GM21619 (cell line): ENCODE results near the gene BORCS8.
A peak's percentile ranks its signal among the peaks of the same experiment; 100 is the strongest.
"Not testable (repeated sequence)": the region's sequence is repeated elsewhere in the genome, so short reads cannot be mapped to it uniquely, and the experiment has no call there.

Experiments used
- ATAC-seq: cut with Tn5 transposase; IDR thresholded peaks from one replicate; pipeline ENCODE4 v1.9.1; 2021; ENCODE audit not compliant: unreplicated experiment

BORCS8 gene

DNA sequence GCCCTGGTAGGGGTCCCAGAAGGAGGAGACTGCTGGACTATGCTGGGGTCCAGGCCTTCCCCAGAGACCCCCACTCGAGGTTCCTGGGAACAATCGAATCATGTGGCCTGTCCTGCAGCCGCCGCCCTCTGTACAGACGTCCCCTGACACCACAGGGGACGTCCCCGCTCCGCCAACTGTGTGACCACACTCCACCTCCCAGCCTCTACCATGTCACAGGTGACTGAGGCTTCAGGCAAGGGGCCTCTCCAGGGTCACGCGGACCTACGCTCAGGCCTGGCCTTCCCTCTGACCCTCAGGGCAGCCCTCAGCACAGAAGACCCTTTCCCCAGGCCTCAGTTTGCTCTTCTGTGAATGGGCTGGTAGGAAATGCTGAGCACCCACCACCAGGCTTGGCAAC, 40.5 kb downstream of the BORCS8 start:
- no peak for ATAC-seq

- ATAC-seq: no peak
These were observed 42.5 kb downstream of the BORCS8 start for GRCh38 chr19:19149435-19149834.

DNA sequence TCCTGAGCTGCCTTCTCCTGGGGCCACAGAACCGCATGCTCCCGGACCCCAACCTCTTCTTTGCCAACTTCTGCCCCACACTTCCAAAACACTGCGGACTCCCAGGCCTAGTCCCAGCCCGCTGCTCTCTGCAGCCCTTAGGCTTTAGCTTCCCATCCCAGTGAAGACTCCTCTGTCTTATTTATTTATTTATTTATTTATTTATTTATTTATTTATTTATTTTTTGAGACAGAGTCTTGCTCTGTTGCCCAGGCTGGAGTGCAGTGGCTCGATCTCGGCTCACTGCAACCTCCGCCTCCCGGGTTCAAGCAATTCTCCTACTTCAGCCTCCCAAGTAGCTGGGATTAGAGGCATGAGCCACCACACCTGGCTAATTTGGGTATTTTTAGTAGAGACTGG, 43.4 kb downstream of the BORCS8 start:
- not testable (repeated sequence) for ATAC-seq

DNA sequence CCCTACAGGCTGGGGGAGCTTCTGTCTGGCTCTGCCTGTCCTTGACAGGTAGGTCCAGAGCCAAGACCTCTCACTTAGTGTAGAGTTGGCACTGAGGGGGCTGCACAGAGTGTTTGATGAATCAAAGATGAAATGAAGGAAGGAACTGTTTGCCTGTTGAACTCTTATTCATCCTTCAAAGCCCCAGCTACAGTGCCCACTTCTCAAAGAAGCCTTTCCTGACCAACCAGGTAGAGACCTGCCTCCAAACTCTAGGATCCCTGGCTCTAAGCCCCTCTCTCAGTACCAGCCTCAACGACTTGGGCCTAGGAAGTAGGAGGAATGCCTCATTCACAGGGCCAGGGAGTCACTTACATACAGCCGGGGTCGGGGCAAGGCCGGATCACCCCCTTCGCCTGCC, 44.6 kb downstream of the BORCS8 start:
- ATAC-seq: no peak

- ATAC-seq: no peak
These were observed 45.1 kb downstream of the BORCS8 start for GRCh38 chr19:19146865-19147264.

DNA sequence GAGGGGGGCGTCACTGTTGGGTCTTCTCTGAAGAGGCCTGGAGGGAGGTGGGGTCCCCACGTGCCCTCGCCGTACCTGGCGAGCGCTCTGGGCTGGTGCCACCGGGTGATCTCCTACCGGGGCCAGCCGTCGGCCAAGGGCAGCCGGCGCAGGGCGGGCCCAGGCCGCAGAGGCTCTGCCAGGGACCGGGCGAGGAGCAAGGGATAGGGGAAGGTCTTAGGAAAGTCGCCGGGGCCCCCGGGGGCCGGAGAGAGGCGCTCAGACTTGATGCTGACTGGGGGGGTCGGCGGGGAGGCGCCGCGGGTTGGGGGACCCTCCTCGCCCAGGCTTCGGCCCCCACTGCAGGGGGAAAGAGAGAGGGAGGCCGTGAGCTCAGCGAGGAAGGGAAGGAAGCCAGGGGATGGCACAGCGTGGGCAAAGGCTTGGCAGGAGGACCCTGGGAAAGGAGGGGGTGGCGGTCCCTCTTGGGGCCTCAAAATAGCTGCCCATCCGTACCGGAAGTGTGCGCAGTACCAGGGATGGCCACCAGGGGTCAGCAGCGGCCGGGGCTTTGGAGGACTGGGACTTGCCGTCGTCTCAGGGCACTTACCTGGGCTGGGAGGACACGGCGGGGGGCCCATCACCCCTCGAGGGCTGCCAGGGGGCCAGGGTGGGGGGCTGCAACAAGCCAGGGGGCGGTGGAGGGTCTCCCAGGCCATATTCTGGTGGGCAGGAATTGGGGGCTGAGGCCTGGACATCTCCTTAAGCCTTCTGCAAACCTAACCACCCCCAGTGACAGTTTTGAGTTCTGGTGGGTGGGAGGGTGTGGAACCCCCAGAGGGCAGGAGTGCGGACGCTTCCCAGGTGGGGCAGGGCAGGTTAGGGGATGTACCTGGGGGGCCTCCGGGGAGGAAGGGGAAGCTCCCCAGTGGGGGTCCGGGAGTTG, 46.0 kb downstream of the BORCS8 start:
- ATAC-seq: no peak

DNA sequence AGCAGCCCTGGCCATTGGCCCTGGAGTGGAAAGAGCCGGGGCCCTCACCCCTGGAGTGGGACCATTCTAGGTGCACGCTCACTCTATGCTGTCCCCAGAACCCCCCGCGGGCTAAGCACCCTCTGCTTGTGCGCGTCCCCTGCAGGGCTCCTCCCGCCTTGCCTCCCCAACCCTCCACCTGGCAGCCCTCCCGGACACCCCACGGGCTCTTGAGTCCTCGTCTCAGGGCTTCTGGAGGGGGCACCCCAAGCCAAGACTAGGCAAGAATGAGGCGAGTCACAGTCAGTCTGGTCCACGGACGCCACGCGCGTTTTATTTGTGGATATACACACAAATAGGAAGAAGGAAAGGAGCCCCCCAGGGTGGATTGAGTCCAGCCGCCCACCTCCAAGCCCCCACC, 46.7 kb downstream of the BORCS8 start:
- no peak for ATAC-seq

DNA sequence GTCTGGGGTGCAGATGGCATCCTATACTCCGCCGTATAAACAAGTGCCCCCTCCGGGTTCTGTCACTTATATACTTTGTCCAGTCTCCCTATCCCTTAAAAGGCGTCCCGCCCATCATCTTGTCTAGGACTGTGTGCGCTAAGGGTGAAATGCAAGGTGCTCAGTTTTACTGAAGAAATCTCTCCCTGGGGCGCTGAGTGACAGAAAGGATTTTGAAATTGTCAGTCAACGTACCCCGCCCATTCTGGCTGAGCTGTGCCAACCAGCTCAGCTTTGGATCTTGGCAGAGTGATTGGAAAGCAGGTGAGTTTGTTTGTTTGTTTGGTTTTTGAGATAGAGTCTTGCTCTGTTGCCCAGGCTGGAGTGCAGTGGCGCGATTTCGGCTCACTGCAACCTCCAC, 49.6 kb downstream of the BORCS8 start:
- no peak for ATAC-seq

DNA sequence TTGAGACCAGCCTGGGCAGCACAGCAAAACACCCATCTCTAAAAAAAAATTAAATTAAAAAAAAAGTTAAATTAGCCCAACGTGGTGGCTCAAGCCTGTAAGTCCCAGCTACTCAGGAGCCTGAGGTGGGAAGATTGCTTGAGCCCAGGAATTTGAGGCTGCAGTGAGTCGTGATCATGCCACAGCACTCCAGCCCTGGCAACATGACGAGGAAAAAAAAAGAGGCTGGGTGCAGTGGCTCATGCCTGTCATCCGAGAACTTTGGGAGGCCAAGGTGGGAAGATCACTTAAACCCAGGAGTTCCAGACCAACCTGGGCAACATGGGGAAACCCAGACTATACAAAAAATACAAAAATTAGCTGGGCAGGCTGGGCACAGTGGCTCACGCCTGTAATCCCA, 51.5 kb downstream of the BORCS8 start:
- no peak for ATAC-seq

GRCh38 chr19:19139876-19140229, 52.1 kb downstream of the BORCS8 start:
- ATAC-seq: no peak

- ATAC-seq: peak; percentile 96
These were observed 53.6 kb downstream of the BORCS8 start, which contains the start of gene TMEM161A for GRCh38 chr19:19138109-19138981. TSS of gene TMEM161A (minus strand) at chr19:19138478. CDS start at chr19:19138428, 50 bp downstream.

- no peak for ATAC-seq
These were observed 54.3 kb downstream of the BORCS8 start for GRCh38 chr19:19137556-19138108.

DNA sequence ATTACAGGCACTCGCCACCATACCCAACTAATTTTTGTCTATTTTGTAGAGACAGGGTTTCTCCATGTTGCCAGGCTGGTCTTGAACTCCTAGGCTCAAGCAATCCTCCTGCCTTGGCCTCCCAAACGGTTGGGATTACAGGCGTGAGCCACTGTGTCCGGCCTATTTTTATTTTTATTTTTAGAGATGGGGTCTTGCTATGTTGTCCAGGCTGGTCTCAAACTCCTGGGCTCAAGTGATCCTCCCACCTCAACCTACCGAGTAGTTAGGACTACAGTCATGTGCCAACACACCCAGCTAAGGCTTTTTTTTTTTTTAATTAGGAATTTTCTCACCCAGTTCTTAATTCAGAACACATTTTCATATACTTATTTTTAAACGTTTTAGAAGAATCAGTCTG, 56.2 kb downstream of the BORCS8 start:
- not testable (repeated sequence) for ATAC-seq

- no peak for ATAC-seq
These were observed 57.2 kb downstream of the BORCS8 start for GRCh38 chr19:19134687-19135158.

GRCh38 chr19:19133985-19134384, 58.0 kb downstream of the BORCS8 start:
- ATAC-seq: no peak

- ATAC-seq: no peak
These were observed 59.0 kb downstream of the BORCS8 start for GRCh38 chr19:19132912-19133311.

DNA sequence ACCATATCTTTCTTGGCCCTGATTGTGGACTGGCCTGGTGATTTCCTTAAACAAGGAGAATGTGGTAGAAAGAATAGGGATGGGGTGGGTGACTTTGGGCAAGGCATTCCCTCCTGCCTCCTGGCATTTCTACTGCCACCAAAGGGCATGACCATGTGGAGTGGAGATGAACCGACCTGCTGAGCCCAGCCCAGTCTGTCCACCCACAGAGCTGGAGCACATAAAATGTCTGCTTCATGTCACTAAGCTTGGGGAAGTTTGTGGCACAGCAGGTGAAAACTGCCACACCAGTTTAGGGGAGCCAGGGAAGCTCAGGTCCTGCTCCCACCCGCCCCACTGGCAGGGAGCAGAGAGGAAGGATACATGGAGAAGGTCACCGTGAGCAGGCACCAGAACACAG, 60.0 kb downstream of the BORCS8 start:
- ATAC-seq: no peak
